Right ventricle myocardium superior (tissue), 1 donor: ENCODE results near the gene LRRC3C. TPM values are rescaled to one million over a fixed set of nuclear protein-coding genes. Genes with fewer than 3 reads are reported as not detected.
"Not testable (repeated sequence)": the region's sequence is repeated elsewhere in the genome, so short reads cannot be mapped to it uniquely, and the experiment has no call there.

Source experiments
- ATAC-seq: fragments of 200-7000 bp; cut with Tn5 transposase; one replicate; pipeline ENCODE4 v1.9.1; 2020; ENCODE audit warnings: mild to moderate bottlenecking; ENCODE audit not compliant: poor library complexity
- DNase-seq: peaks from one replicate; pipeline ENCODE4 v3.0.0-alpha.2; 2020
- intact Hi-C: fragments of 100-400 bp; cut with DNase I; formaldehyde crosslinking; loops from one replicate; pipeline ENCODE4 v1.11.2; 2022
- long read RNA-seq: library from polyadenylated mRNA; unstranded; transcript quantifications from one replicate; pipeline ENCODE4 v2.0.0, GENCODE V29; 2021
- total RNA-seq: library from RNA; stranded (reverse); fragmentation: NEBNext Ultra II Directional; extraction: Animal tissue kit (Norgen Biotek cat#: 25700); gene quantifications from one replicate; pipeline ENCODE4 v1.2.1, GENCODE V29; 2021
- donor health status: DM: no; HTN: yes; CAD: no; lungs with severe emphysema.

LRRC3C gene, protein sequence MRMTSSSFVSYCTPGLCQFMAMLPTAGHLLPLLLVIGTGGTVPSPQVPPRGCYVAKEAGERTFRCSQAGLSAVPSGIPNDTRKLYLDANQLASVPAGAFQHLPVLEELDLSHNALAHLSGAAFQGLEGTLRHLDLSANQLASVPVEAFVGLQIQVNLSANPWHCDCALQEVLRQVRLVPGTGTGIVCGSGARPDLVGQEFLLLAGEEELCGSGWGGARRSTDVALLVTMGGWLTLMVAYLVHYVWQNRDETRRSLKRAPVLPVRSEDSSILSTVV
- not detected for total RNA-seq
- long read RNA-seq: 0 reads

DNA sequence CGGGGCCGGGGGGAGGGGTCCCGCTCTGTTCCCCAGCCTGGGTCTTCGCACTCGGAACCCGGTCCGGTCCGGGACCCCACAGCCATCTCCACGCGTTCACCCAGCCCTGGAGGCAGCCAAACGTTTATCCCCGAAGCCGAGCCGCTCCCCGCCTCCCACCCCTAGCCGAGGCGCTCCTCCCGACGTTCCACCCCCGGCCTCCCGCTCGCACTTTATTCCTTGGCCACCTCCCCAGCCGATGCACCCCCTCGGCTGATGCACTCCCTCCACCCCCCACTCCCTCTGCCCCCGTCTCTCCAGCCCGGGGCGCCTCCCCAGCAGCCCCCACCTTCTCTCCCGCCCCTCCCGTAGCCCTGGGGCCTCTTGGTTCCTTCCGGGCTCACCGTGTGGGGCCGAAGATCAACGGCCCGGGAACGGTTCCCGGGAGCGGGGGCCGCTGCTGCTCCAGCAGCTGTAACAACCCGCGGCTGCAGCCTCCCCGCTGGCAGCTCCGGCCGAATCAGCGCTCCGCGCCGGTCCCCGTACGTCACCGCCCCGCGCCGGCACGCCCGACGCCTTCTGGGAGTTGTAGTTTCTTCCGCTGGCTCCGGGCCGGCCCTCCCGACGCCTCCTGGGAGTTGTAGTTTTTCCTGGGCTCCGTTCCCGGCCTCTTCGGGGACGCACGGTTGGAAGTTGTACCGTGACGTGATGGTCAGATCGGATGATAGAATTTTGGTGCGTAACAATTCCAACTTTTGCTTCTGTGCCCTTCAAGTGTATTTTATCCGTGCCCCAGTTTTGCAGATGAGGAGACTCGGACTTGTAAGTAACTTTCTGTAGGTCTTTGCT, at the start of gene LRRC3C, which contains the start of gene ORMDL3:
TSS of gene LRRC3C (plus strand) at position 632 of the 828 bp plus-strand sequence. CDS start 13,792 bp downstream, outside the sequence.
TSS of gene ORMDL3 (minus strand) at position 501 of the 828 bp plus-strand sequence. CDS start 3,398 bp downstream, outside the sequence.
- peak; percentile 96 for DNase-seq
- ATAC-seq: peak; percentile 93
- intact Hi-C loops: no loop called here

DNA sequence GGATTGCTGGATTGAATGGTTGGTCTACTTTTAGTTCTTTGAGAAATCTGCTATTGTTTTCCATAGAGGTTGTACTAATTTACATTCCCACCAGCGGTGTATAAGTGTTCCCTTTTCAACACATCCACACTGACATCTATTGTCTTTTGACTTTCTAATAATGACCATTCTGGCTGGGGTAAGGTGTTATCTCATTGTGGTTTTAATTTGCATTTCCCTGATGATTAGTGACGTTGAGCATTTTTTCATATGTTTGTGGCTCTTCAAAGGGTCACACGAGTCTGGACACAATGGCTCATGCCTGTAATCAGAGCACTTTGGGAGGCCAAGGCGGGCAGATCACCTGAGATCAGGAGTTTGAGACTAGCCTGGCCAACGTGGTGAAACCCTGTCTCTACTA, 41.4 kb upstream of the LRRC3C start:
- intact Hi-C loops, ATAC-seq, DNase-seq: not testable (repeated sequence)

DNA sequence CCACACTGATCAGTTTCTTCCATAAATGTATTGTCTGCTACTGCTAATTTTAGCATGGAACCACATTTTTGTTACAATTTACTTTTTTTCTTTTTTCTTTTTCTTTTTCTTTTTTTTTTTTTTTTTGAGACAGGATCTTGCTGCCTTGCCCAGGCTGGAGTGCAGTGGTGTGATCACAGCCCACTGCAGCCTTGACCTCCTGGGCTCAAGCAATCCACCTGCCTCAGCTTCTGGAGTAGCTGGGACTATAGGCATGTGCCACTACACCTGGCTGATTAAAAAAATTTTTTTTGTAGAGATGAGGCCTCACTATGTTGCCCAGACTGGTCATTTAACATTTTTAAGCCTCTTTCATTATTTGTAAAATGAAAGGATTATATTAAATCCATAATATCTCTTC, 40.5 kb upstream of the LRRC3C start:
- DNase-seq (no peak), ATAC-seq (no peak)
- intact Hi-C loops: no loop called here

DNA sequence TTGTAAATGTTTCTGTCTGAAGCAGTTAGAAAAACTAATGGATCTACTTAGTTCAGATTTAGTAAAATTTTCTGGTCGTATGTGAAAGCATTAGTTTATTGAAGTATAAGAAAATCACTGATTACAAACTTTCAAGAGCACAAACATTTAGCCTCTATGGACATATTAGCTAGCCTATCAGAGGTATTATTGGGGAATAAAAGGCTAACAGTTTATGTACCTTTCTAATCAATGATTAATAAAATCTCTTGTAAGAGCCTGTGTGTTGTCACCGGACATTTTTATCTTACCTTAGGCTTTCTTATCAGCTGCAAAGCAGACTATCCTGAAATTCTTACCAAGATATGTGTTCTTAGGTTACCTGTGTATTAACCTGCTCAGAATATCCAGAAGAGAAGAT, 38.3 kb upstream of the LRRC3C start:
- intact Hi-C loops: no loop called here
- ATAC-seq (no peak), DNase-seq (no peak)

DNA sequence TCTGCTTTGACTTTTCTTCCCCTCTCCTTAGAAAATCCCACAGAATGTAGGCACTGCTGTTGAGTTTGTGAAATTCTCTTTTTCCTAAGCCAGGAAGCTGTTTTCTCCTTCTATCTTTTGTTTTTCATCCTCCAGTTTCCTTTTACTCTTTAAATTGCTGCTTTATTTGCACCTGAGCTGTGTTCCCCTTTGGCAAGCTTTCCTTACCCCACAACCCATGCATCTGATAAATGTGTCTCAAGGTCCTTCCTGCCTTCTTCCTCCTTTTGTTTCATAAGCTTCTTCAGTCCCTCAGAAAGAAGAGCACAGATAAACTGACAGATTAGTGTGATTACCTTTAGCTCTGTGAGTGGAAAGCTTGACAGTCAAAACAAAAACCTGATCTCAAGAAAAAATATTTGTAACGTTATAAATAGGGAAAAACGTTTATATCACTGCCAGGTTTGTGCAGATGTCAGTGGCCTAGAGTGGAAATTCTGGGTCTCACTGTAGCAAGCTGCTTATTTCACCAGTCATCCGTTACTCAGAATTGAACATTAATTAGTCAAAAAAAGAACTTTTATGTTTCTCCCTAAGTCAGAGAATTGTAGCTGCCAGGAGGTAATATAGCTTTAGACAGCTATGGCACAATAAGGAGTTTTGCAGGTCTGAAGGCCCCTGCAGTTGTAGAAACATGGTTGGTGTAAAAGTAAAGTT, 32.7 kb upstream of the LRRC3C start:
- DNase-seq (no peak), ATAC-seq (no peak)
- intact Hi-C loops: no loop called here

DNA sequence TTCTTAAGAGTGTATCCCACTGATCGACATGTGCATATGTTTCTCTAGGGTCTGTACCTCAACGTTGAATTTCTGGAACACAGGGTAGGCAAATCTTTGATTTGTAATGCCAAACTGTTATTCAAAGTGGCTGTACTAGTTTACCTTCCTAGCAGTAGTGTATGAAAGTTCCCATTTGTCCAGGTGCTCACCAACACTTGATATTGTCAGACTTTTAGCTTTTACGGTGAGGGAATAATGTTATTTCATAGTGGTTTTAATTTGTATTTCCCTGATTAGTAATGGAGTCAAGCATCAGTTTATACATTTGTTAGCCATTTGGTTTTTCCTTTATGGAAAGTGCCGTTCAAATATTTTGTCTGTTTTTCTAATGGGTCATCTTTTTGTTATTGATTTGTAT, 29.4 kb upstream of the LRRC3C start:
- DNase-seq: no peak
- intact Hi-C loops: no loop called here
- no peak for ATAC-seq

DNA sequence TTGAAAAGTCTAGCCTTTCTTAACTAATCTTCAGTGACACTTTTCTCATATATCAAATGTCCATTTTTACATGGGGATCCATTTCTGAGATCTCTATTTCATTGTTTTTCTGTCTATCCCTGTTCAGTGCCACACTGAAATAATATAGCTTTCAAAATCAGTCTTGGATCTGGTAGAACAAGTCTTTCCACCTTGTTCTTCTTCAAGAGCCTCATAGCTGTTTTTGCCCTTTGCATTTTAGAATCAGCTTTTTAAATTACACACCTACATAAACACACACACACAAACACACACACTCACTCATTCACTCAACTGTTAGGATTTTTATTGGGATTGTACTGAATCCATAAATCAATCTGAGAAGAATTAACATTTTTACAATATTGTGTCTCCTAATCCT, 28.3 kb upstream of the LRRC3C start:
- no peak for DNase-seq
- intact Hi-C loops: no loop called here

DNA sequence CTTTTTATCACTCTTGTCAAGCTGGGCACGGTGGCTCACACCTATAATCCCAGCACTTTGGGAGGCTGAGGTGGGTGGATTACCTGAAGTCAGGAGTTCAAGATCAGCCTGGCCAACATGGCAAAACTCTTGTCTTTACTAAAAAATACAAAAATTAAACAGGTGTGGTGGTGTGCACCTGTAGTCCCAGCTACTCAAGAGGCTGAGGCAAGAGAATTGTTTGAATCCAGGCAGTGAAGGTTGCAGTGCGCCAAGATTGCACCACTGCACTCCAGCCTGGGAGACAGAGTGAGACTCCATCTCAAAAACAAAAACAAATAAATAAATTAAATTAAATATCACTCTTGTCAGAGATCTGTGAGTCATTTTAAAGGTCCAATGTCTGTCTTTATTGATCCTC, 25.5 kb upstream of the LRRC3C start:
- intact Hi-C loops, DNase-seq, ATAC-seq: not testable (repeated sequence)

More for the DNA sequence above, 28.3 kb upstream of the LRRC3C start:
- no peak for ATAC-seq

DNA sequence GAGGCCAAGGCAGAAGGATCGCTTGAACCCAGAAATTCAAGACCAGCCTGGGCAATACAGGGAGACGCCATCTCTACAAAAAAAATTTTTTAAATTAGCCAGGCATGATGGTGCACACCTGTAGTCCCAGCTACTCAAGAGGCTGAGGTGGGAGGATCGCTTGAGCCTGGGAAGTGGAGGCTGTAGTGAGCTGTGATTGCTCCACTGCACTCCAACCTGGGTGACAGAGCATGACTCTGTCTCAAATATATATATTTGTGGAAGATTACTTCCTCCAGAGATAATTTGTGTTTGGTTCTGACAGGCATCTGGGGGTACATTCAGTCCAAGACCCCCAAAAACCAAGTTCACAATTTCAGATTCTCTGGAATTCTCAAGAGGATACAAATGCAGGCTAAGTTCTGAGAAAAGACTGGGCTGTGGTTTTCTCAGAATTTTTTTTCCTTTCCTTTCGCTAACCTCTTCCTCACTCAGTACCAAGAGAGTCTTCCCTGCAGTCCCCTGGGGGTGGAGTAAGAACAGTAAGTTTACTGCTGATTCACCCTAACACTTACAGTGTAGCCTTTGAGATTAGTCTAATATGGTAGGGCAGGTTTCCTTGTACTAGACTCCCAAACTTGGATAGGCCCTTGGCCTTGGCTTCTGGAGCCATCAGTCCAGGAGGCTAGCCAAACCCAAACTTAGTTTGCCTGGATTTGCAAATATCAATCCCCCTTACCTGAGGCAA, 24.2 kb upstream of the LRRC3C start:
- ATAC-seq: no peak
- intact Hi-C loops: no loop called here
- DNase-seq: no peak

DNA sequence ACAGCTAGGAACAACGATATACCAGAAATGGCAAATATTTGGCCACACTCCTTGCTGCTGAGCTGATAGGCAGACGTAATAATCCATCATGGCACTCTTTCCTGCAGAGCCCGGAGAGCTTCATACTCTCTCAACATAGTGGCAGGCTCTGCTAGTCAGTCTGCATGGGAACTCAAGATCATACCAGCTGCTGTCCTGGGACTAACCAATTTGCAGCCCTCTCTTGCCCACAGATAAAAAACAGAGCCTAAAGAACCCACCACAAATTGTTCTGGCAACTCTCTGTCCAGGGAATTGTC, 22.6 kb upstream of the LRRC3C start:
- intact Hi-C loops: no loop called here
- ATAC-seq: no peak
- DNase-seq: no peak

DNA sequence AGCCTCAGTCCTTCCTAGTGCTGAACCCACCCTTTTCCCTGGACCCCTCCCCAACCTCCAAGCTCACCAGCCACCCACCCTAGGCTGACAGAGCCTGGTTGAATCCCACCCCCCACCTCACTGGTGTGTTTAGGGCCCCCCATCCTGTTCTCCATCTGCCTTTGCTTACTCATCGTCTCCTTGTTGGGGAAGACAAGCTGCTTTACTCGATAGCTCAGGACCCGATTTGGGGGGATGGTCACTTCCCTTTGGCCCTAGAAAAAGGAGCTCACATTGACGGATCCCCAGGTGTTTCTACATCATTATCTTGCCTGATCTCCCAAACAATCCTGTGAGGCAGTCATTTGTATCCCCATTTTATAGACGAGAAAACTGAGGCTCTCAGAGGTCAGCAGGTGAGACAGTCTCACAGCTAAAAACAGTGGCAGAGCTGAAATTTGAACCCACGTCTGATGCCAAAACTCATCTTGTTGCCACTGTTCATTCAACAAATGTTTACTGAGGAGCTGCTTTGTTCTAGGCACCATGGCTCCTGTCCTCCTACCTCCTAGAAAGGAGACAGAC, 18.7 kb upstream of the LRRC3C start:
- intact Hi-C loops: no loop called here
- DNase-seq: no peak
- ATAC-seq: no peak

DNA sequence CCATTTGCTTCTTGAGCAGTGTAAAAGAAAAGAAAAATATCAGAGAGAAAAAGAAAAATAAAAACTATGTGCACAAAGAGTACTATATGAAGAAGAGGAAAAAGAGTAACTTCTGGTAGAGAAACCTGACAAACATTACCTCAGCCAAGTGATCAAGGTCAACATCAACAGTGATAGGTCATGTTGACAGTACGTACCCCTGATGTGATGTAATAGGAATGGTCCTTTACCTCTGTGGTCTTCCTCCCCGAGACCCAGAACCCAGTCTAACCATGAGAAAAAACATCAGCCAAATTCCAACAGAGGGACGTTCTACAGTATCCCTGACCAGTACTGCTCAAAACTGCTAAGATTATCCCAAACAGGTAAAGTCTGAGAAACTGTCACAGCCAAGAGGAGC, 13.5 kb upstream of the LRRC3C start:
- ATAC-seq (no peak), DNase-seq (no peak)
- intact Hi-C loops: no loop called here

DNA sequence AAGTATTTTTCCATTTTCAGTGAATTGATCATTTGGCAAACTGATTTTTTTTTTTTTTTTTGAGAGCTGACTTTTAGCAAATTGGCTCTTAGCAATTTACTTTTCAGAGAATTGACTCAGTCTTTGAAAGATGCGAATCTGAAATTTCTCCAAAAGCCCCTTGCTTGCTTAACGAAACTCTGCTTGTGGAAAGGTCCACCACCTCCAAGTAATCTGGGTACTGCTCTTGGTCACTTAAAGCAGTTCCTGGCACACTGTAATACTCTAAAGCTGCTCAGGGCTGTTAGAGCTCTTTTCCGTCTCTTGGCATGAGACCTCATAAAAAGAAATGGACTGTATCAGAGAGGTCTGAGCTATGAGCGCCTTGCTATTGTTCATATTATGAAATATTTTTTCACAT, 12.0 kb upstream of the LRRC3C start:
- DNase-seq: no peak
- ATAC-seq: no peak
- intact Hi-C loops: loop anchor here (5.0 kb wide), 1 partner anchor 42 kb away; no protein-coding TSS in a partner anchor

DNA sequence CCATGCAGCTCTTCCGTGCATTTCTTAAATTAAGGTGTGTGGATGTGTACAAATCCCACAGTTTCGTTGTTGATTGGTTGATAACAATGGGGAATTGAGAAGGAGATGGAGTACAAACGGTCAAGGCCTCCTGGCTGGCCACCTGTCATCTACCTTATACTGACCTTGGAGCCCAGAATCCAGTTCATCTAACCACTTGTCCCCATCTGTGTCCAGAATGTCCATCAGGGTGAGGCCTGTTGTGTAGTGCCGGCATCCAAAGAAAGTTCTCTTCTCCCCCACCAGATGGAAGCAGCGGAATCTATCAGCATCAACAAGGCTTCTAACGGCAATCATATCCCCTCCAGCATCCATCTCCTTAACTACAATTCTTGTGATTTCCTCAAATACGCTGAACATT, 10.6 kb upstream of the LRRC3C start:
- ATAC-seq (no peak), DNase-seq (no peak)
- intact Hi-C loops: loop anchor here (5.0 kb wide), 1 partner anchor 40 kb away; no protein-coding TSS in a partner anchor

DNA sequence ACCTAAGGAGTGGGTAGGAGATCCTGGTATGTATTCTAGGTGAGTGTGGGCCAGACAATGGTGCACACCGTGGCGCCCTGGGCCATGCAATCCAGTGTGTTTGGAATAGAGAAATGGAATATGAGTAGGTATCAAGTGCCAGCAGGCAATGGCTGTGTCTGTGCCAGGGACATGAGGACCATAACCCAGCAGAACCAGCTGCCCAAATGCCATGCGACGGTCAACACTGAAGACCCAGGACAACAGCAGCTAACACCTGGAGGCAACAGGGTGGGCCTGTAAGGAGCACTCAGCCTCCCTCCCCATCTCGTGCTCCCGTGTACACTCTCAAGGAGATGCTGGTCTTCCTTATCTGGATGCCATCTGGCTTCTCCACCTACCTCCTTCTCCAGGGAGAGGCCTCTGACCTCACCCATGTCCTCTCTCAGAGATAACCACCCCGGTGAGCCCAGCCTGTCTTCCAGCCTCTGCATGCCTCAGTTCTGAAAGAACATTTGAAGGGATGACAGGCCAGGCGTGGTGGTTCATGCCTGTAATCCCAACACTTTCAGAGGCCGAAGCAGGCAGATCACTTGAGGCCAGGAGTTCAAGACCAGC, 8.3 kb upstream of the LRRC3C start:
- ATAC-seq (no peak), DNase-seq (no peak)
- intact Hi-C loops: loop anchor here (5.0 kb wide), 1 partner anchor 38 kb away; no protein-coding TSS in a partner anchor

DNA sequence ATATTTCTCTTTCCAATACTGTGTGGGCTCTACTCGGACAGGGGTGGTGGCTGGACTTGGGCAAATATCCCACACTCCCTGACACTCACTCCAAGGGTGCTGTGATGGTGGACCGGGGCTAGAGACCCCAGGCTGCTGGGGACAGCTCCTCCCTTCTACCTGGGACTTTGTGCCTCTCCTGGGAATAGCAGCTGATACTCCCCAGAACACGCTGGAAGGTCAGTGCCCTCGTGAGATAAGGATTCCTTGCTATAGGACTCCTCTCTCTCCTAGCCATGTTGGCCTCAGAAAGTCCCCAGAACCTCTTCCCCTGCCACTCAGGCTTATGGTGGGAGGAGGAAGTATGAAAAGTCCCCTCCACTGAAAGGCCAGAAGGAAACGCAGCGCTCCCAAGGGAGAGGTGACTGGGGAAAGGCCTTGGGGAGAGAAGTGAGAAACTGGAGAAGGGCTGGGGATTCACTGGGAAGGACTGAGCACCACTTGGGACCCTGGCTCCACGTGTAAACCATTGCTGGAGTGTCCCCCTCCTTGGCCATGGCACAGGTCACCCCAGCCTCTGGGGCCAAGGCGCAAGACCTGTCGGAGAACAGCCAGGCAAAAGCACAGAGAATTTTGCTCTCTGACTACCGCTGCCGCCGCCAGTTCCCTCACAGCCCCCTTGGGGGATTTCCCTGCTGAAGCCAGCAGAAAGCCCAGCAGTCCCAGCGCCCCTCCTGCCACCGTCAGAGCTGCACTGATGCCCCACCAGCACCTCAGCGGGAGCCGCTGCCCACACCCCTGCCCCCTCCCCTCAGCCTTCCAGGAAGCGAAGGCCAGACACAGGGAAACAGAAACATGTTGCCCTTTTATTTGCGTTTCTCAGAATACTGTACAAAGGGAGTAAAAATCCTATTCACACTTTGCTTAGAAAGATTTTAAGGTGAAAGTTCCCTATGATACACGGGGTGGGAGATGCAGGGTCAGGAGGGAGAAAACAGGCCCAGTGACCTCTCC, 7.0 kb upstream of the LRRC3C start:
- ATAC-seq: no peak
- intact Hi-C loops: no loop called here
- DNase-seq: no peak

DNA sequence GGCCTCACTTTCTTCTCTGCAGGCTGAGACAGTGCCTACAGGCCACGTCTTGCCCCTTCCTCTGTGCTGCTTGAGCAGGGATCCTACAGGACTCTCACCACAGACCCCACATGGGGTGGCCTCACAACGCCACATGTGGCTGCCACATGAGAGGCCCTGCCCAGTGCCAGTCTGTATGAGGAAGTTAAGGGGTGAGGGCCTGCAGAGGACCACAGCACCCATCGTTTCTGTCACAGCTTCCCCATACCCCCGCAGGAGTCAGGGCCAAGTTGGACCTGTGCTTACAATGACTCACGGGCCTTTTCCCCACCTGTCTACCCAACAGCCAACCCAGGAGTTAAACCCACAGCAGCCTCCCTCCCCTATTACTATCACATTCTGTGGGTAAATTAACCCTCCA, 6.2 kb upstream of the LRRC3C start:
- DNase-seq (no peak), ATAC-seq (no peak)
- intact Hi-C loops: no loop called here
